Measurements from ENCODE around the gene KDM6A. TPM values are rescaled to one million over a fixed set of nuclear protein-coding genes. Genes with fewer than 3 reads are reported as not detected.

KDM6A gene
- total RNA-seq, 1 experiment from 2014 or later, result 48.2 TPM

- no peaks in the 10 kb centered on the region for H3K36me3 ChIP-seq (ENCODE audit: insufficient read depth, low read length)
- peak overlapping the region; percentile 19 for H3K4me2 ChIP-seq (ENCODE audit: low read depth, low read length, poor library complexity, severe bottlenecking)
- no peaks in the 10 kb centered on the region for H3K9me2 ChIP-seq (replicated peaks; ENCODE audit: insufficient read depth, low read length)
- peaks cover 19% of the 10 kb centered on the region for H3K4me1 ChIP-seq (ENCODE audit: low read length)
- H2AFZ ChIP-seq (ENCODE audit: low read length), result no peak overlapping the region
- no peak for DNase-seq
- H3K27me3 ChIP-seq (ENCODE audit: low read length), result no peaks in the 10 kb centered on the region
- no peaks in the 10 kb centered on the region; the same call in 1 of the 2 replicates for H4K20me1 ChIP-seq (ENCODE audit: insufficient read depth, low read depth, low read length)
- H3K4me3 ChIP-seq (ENCODE audit: low read length), result no peak overlapping the region
- H3K27ac ChIP-seq (ENCODE audit: low read length), result no peak overlapping the region
- peaks cover 97% of the 10 kb centered on the region for H3K79me2 ChIP-seq (ENCODE audit: low read length)
- no peak overlapping the region for H3K9ac ChIP-seq (ENCODE audit: low read length)
- H3K9me3 ChIP-seq (ENCODE audit: low read length), result no peaks in the 10 kb centered on the region
Observed at GRCh38 chrX:44918722-44919121, 45.7 kb downstream of the KDM6A start.

- Histone ChIP-seq H3K4me1 (ENCODE audit: low read length) (peaks cover 9% of the 10 kb centered on the region), H3K4me2 (ENCODE audit: low read depth, low read length, poor library complexity, severe bottlenecking) (no peak overlapping the region), H3K36me3 (ENCODE audit: insufficient read depth, low read length) (no peaks in the 10 kb centered on the region), H3K4me3 (ENCODE audit: low read length) (no peak overlapping the region), H3K9me3 (ENCODE audit: low read length) (no peaks in the 10 kb centered on the region), H2AFZ (ENCODE audit: low read length) (no peak overlapping the region), H3K9ac (ENCODE audit: low read length) (no peak overlapping the region), H3K27me3 (ENCODE audit: low read length) (no peaks in the 10 kb centered on the region), H3K27ac (ENCODE audit: low read length) (no peak overlapping the region), H3K9me2 (replicated peaks; ENCODE audit: insufficient read depth, low read length) (no peaks in the 10 kb centered on the region), H3K79me2 (ENCODE audit: low read length) (peaks cover 97% of the 10 kb centered on the region), H4K20me1 (ENCODE audit: insufficient read depth, low read depth, low read length) (no peaks in the 10 kb centered on the region)
- no peak for DNase-seq
Observed at GRCh38 chrX:44922980-44923379, 50.0 kb downstream of the KDM6A start.

- H3K79me2 ChIP-seq (ENCODE audit: low read length), result peaks cover 100% of the 10 kb centered on the region
- H3K9me3 ChIP-seq (ENCODE audit: low read length), result no peaks in the 10 kb centered on the region
- no peaks in the 10 kb centered on the region for H3K9me2 ChIP-seq (replicated peaks; ENCODE audit: insufficient read depth, low read length)
- H2AFZ ChIP-seq (ENCODE audit: low read length), result no peak overlapping the region
- no peak overlapping the region for H3K9ac ChIP-seq (ENCODE audit: low read length)
- no peak overlapping the region for H3K4me3 ChIP-seq (ENCODE audit: low read length)
- H3K27ac ChIP-seq (ENCODE audit: low read length), result no peak overlapping the region
- no peaks in the 10 kb centered on the region for H4K20me1 ChIP-seq (ENCODE audit: insufficient read depth, low read depth, low read length)
- no peak for DNase-seq
- no peaks in the 10 kb centered on the region for H3K36me3 ChIP-seq (ENCODE audit: insufficient read depth, low read length)
- H3K4me1 ChIP-seq (ENCODE audit: low read length), result peaks cover 9% of the 10 kb centered on the region
- no peaks in the 10 kb centered on the region for H3K27me3 ChIP-seq (ENCODE audit: low read length)
- no peak overlapping the region for H3K4me2 ChIP-seq (ENCODE audit: low read depth, low read length, poor library complexity, severe bottlenecking)
Observed at GRCh38 chrX:44927398-44927797, 54.4 kb downstream of the KDM6A start.

GRCh38 chrX:44931441-44931973 is 58.5 kb downstream of the KDM6A start:
- Histone ChIP-seq H3K4me3 (ENCODE audit: low read length) (no peak overlapping the region), H3K27me3 (ENCODE audit: low read length) (no peaks in the 10 kb centered on the region), H3K4me1 (ENCODE audit: low read length) (peaks cover 9% of the 10 kb centered on the region), H3K9me3 (ENCODE audit: low read length) (no peaks in the 10 kb centered on the region), H3K9me2 (replicated peaks; ENCODE audit: insufficient read depth, low read length) (no peaks in the 10 kb centered on the region), H3K9ac (ENCODE audit: low read length) (no peak overlapping the region), H4K20me1 (ENCODE audit: insufficient read depth, low read depth, low read length) (peaks cover 4% of the 10 kb centered on the region; the same call in 1 of the 2 replicates), H2AFZ (ENCODE audit: low read length) (no peak overlapping the region), H3K79me2 (ENCODE audit: low read length) (peaks cover 100% of the 10 kb centered on the region), H3K36me3 (ENCODE audit: insufficient read depth, low read length) (no peaks in the 10 kb centered on the region), H3K4me2 (ENCODE audit: low read depth, low read length, poor library complexity, severe bottlenecking) (no peak overlapping the region), H3K27ac (ENCODE audit: low read length) (no peak overlapping the region)
- DNase-seq, result no peak

GRCh38 chrX:44935172-44935571 is 62.2 kb downstream of the KDM6A start:
- Histone ChIP-seq H3K4me3 (ENCODE audit: low read length) (no peak overlapping the region), H3K9ac (ENCODE audit: low read length) (no peak overlapping the region), H2AFZ (ENCODE audit: low read length) (no peak overlapping the region), H3K9me2 (replicated peaks; ENCODE audit: insufficient read depth, low read length) (no peaks in the 10 kb centered on the region), H3K4me2 (ENCODE audit: low read depth, low read length, poor library complexity, severe bottlenecking) (no peak overlapping the region), H3K27me3 (ENCODE audit: low read length) (no peaks in the 10 kb centered on the region), H4K20me1 (ENCODE audit: insufficient read depth, low read depth, low read length) (peaks cover 4% of the 10 kb centered on the region), H3K36me3 (ENCODE audit: insufficient read depth, low read length) (no peaks in the 10 kb centered on the region), H3K4me1 (ENCODE audit: low read length) (no peaks in the 10 kb centered on the region; the same call in 1 of the 2 replicates), H3K27ac (ENCODE audit: low read length) (no peak overlapping the region), H3K9me3 (ENCODE audit: low read length) (no peaks in the 10 kb centered on the region), H3K79me2 (ENCODE audit: low read length) (peaks cover 100% of the 10 kb centered on the region)
- no peak for DNase-seq

- H2AFZ ChIP-seq (ENCODE audit: low read length), result no peak overlapping the region
- H3K4me2 ChIP-seq (ENCODE audit: low read depth, low read length, poor library complexity, severe bottlenecking), result no peak overlapping the region
- no peaks in the 10 kb centered on the region; the same call in 1 of the 2 replicates for H3K4me1 ChIP-seq (ENCODE audit: low read length)
- H3K27ac ChIP-seq (ENCODE audit: low read length), result no peak overlapping the region
- no peaks in the 10 kb centered on the region for H3K27me3 ChIP-seq (ENCODE audit: low read length)
- no peaks in the 10 kb centered on the region for H3K36me3 ChIP-seq (ENCODE audit: insufficient read depth, low read length)
- H3K9me3 ChIP-seq (ENCODE audit: low read length), result no peaks in the 10 kb centered on the region
- H4K20me1 ChIP-seq (ENCODE audit: insufficient read depth, low read depth, low read length), result peaks cover 4% of the 10 kb centered on the region
- no peak overlapping the region for H3K4me3 ChIP-seq (ENCODE audit: low read length)
- H3K9me2 ChIP-seq (replicated peaks; ENCODE audit: insufficient read depth, low read length), result no peaks in the 10 kb centered on the region
- no peak for DNase-seq
- peaks cover 100% of the 10 kb centered on the region for H3K79me2 ChIP-seq (ENCODE audit: low read length)
- H3K9ac ChIP-seq (ENCODE audit: low read length), result no peak overlapping the region
Observed at GRCh38 chrX:44935640-44936039, 62.7 kb downstream of the KDM6A start.

GRCh38 chrX:44937606-44938005 is 64.6 kb downstream of the KDM6A start:
- Histone ChIP-seq H3K27ac (ENCODE audit: low read length) (no peak overlapping the region), H3K4me3 (ENCODE audit: low read length) (no peak overlapping the region), H3K9ac (ENCODE audit: low read length) (no peak overlapping the region), H3K9me3 (ENCODE audit: low read length) (no peaks in the 10 kb centered on the region), H3K27me3 (ENCODE audit: low read length) (no peaks in the 10 kb centered on the region), H2AFZ (ENCODE audit: low read length) (no peak overlapping the region), H4K20me1 (ENCODE audit: insufficient read depth, low read depth, low read length) (peaks cover 4% of the 10 kb centered on the region), H3K4me1 (ENCODE audit: low read length) (no peaks in the 10 kb centered on the region), H3K36me3 (ENCODE audit: insufficient read depth, low read length) (no peaks in the 10 kb centered on the region), H3K9me2 (replicated peaks; ENCODE audit: insufficient read depth, low read length) (no peaks in the 10 kb centered on the region), H3K79me2 (ENCODE audit: low read length) (peaks cover 98% of the 10 kb centered on the region), H3K4me2 (ENCODE audit: low read depth, low read length, poor library complexity, severe bottlenecking) (no peak overlapping the region)
- DNase-seq, result no peak

- peaks cover 4% of the 10 kb centered on the region for H4K20me1 ChIP-seq (ENCODE audit: insufficient read depth, low read depth, low read length)
- no peaks in the 10 kb centered on the region for H3K27me3 ChIP-seq (ENCODE audit: low read length)
Observed at GRCh38 chrX:44938111-44938510, 65.1 kb downstream of the KDM6A start.

More at GRCh38 chrX:44938111-44938510, 65.1 kb downstream of the KDM6A start:
- Histone ChIP-seq H3K9me3 (ENCODE audit: low read length) (no peaks in the 10 kb centered on the region), H3K27ac (ENCODE audit: low read length) (no peak overlapping the region), H3K4me1 (ENCODE audit: low read length) (no peaks in the 10 kb centered on the region), H3K4me2 (ENCODE audit: low read depth, low read length, poor library complexity, severe bottlenecking) (no peak overlapping the region), H3K79me2 (ENCODE audit: low read length) (peaks cover 98% of the 10 kb centered on the region), H3K4me3 (ENCODE audit: low read length) (no peak overlapping the region), H2AFZ (ENCODE audit: low read length) (no peak overlapping the region), H3K9ac (ENCODE audit: low read length) (no peak overlapping the region), H3K36me3 (ENCODE audit: insufficient read depth, low read length) (no peaks in the 10 kb centered on the region), H3K9me2 (replicated peaks; ENCODE audit: insufficient read depth, low read length) (no peaks in the 10 kb centered on the region)
- no peak for DNase-seq
